WTC11 (cell line): Measurements from ENCODE around the gene TAPBPL. TPM values are rescaled to one million over a fixed set of nuclear protein-coding genes. Genes with fewer than 3 reads are reported as not detected.
"Not testable (repeated sequence)": the region's sequence is repeated elsewhere in the genome, so short reads cannot be mapped to it uniquely, and the experiment has no call there.

ENCODE experiments used
- ATAC-seq: fragments of 200-7000 bp; cut with Tn5 transposase; 2 replicates; pipeline ENCODE4 v1.10.0; 2021; ENCODE audit warnings: mild to moderate bottlenecking, moderate library complexity
- CTCF ChIA-PET: fragments of 300-600 bp; sonication (Branson Sonifier 250); formaldehyde crosslinking; loops from one replicate; lab custom pipeline; 2021; ENCODE audit warnings: antibody characterized with exemption; lab: Charles Lee
- POLR2A ChIA-PET: fragments of 350-600 bp; sonication (Branson Sonifier 250); formaldehyde crosslinking; loops from one replicate; lab custom pipeline; 2021; ENCODE audit warnings: antibody characterized with exemption; lab: Charles Lee
- DNase-seq: peaks from one replicate; pipeline ENCODE4 v3.0.0; 2021; ENCODE audit warnings: low spot score
- H3K27ac Mint-ChIP-seq: 2 replicates; pipeline ENCODE4 v1.8.0; 2021; ENCODE audit warnings: mixed read lengths
- H3K27me3 Mint-ChIP-seq: 2 replicates; pipeline ENCODE4 v1.8.0; 2021; ENCODE audit warnings: low read depth, mild to moderate bottlenecking, moderate library complexity, mixed read lengths
- H3K36me3 Mint-ChIP-seq: 2 replicates; pipeline ENCODE4 v1.8.0; 2021; ENCODE audit warnings: mixed read lengths
- H3K4me1 Mint-ChIP-seq: 2 replicates; pipeline ENCODE4 v1.8.0; 2022; ENCODE audit warnings: mixed read lengths
- H3K4me3 Mint-ChIP-seq: 2 replicates; pipeline ENCODE4 v1.8.0; 2021; ENCODE audit warnings: mild to moderate bottlenecking, moderate library complexity, mixed read lengths
- H3K9me3 Mint-ChIP-seq: 2 replicates; pipeline ENCODE4 v1.8.0; 2021; ENCODE audit warnings: mixed read lengths
- ATF1 ChIP-seq: sonication (generic); formaldehyde crosslinking; IDR thresholded peaks from 2 replicates; pipeline ENCODE4 v1.8.1; 2023; ENCODE audit warnings: mild to moderate bottlenecking, moderate library complexity, missing genetic modification reagents
- GTF2I ChIP-seq: fragments of 250-450 bp; sonication (Bioruptor Pico); conservative IDR thresholded peaks from 2 replicates; pipeline ENCODE4 v1.4.0; 2021; ENCODE audit warnings: mild to moderate bottlenecking
- NFATC4 ChIP-seq: fragments of 250-450 bp; sonication (Bioruptor Pico); IDR thresholded peaks from 2 replicates; pipeline ENCODE4 v1.9.0; 2021; ENCODE audit warnings: mild to moderate bottlenecking
- NFYB ChIP-seq: sonication (generic); formaldehyde crosslinking; conservative IDR thresholded peaks from 2 replicates; pipeline ENCODE4 v1.8.0; 2022; ENCODE audit warnings: low read depth, missing genetic modification reagents
- NR3C1 ChIP-seq: sonication (generic); formaldehyde crosslinking; conservative IDR thresholded peaks from 2 replicates; pipeline ENCODE4 v1.8.1; 2023; ENCODE audit warnings: low read depth, mild to moderate bottlenecking, missing genetic modification reagents
- PRRX2 ChIP-seq: fragments of 250-450 bp; sonication (Bioruptor Pico); IDR thresholded peaks from 2 replicates; pipeline ENCODE4 v1.8.0; 2021; ENCODE audit warnings: mild to moderate bottlenecking
- ZNF121 ChIP-seq: sonication (generic); formaldehyde crosslinking; IDR thresholded peaks from 2 replicates; pipeline ENCODE4 v1.8.0; 2023; ENCODE audit warnings: missing genetic modification reagents
- ZNF219 ChIP-seq: sonication (generic); formaldehyde crosslinking; IDR thresholded peaks from 2 replicates; pipeline ENCODE4 v1.8.0; 2023; ENCODE audit warnings: missing genetic modification reagents, mild to moderate bottlenecking, borderline replicate concordance
- ZNF396 ChIP-seq: fragments of 250-450 bp; sonication (Bioruptor Pico); IDR thresholded peaks from 2 replicates; pipeline ENCODE4 v1.8.0; 2021; ENCODE audit warnings: mild to moderate bottlenecking, moderate library complexity, borderline replicate concordance
- ZNF671 ChIP-seq: fragments of 250-450 bp; sonication (Bioruptor Pico); IDR thresholded peaks from 2 replicates; pipeline ENCODE4 v1.8.0; 2021; ENCODE audit warnings: mild to moderate bottlenecking
- total RNA-seq: library from RNA; stranded (reverse); gene quantifications from 3 replicates; pipeline ENCODE4 v1.2.3, GENCODE V29; 2021
- TF ChIP-seq, protein P1 (sequence below): fragments of 200-600 bp; IDR thresholded peaks from 2 replicates; pipeline ENCODE4 v1.8.0; 2022; ENCODE audit warnings: antibody characterized with exemption
- TF ChIP-seq, protein P2 (sequence below): sonication (generic); formaldehyde crosslinking; IDR thresholded peaks from 2 replicates; pipeline ENCODE4 v1.8.0; 2023; ENCODE audit warnings: missing genetic modification reagents
- TF ChIP-seq, protein P3 (sequence below): sonication (generic); formaldehyde crosslinking; IDR thresholded peaks from 2 replicates; pipeline ENCODE4 v1.8.1; 2022; ENCODE audit warnings: low read depth, mild to moderate bottlenecking, moderate library complexity, missing genetic modification reagents, borderline replicate concordance
- TF ChIP-seq, protein P4 (sequence below): sonication (generic); formaldehyde crosslinking; IDR thresholded peaks from 2 replicates; pipeline ENCODE4 v1.8.1; 2023; ENCODE audit warnings: mild to moderate bottlenecking, missing genetic modification reagents, moderate library complexity
- TF ChIP-seq, protein P5 (sequence below): sonication (generic); formaldehyde crosslinking; IDR thresholded peaks from 2 replicates; pipeline ENCODE4 v1.8.0; 2022; ENCODE audit warnings: mild to moderate bottlenecking, missing genetic modification reagents
- TF ChIP-seq, protein P6 (sequence below): fragments of 250-450 bp; sonication (Bioruptor Pico); IDR thresholded peaks from 2 replicates; pipeline ENCODE4 v1.9.0; 2021; ENCODE audit warnings: mild to moderate bottlenecking

The TAPBPL gene
- total RNA-seq, 1 experiment from 2014 or later = 1.3 TPM

DNA sequence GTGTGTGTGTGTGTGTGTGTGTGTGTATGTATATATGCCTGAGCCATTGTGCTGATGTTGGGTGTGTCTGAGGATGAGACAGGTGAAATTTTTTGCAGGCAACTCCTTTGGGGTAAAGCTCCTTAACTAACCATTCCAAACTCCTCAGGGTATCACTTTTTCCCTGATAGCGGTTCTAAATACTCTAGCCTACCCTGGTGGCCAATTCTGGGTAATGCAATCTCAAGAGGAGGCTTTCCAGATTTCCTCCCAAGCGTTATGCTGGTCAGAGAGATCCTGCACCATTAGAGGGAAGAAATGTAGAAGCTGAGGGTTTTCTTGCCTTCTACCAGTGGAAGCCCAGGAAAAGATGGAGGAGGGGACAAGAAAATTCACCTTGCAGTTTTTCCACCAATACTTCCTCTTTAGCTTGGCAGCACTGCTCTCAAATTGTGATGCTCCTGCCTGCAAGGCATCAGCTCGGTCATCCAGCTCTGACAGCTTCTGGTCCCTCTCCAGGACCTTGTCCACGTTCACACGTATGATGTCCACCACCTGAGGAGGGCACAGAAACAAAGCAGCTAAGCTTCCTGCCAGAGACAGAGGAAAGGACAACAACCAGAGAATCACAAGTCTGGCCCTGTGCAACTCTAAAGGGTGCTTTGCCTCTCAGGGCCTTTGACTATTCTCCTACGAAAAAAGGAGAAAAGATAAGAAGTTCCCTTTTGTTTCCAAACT lies 13.8 kb downstream of the TAPBPL start:
- Mint-ChIP-seq H3K4me3 (no peak overlapping the region), H3K27ac (no peak overlapping the region), H3K9me3 (no peaks in the 10 kb centered on the region), H3K36me3 (peaks cover 55% of the 10 kb centered on the region), H3K4me1 (peaks cover 19% of the 10 kb centered on the region), H3K27me3 (peaks cover 7% of the 10 kb centered on the region)
- CTCF ChIA-PET = interaction anchor here (0.6 to 3.2 kb wide), 53 partner anchors 9 to 477 kb away, joined by 3 to 77 read pairs (median 5); partner anchors contain the start of genes CD27, LTBR, MRPL51 and TAPBPL
- POLR2A ChIA-PET = interaction anchor here (0.6 to 1.2 kb wide), 8 partner anchors 28 to 139 kb away, joined by 3 to 6 read pairs (median 3); partner anchors contain the start of genes MRPL51 and SCNN1A
- DNase-seq = peak; percentile 52
- TF ChIP-seq NFYB (CRISPR knock-in tag) (no peak), ZNF671 (no peak)
- TF ChIP-seq, protein P1, sequence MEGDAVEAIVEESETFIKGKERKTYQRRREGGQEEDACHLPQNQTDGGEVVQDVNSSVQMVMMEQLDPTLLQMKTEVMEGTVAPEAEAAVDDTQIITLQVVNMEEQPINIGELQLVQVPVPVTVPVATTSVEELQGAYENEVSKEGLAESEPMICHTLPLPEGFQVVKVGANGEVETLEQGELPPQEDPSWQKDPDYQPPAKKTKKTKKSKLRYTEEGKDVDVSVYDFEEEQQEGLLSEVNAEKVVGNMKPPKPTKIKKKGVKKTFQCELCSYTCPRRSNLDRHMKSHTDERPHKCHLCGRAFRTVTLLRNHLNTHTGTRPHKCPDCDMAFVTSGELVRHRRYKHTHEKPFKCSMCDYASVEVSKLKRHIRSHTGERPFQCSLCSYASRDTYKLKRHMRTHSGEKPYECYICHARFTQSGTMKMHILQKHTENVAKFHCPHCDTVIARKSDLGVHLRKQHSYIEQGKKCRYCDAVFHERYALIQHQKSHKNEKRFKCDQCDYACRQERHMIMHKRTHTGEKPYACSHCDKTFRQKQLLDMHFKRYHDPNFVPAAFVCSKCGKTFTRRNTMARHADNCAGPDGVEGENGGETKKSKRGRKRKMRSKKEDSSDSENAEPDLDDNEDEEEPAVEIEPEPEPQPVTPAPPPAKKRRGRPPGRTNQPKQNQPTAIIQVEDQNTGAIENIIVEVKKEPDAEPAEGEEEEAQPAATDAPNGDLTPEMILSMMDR = peak; percentile 74
- TF ChIP-seq, protein P2, sequence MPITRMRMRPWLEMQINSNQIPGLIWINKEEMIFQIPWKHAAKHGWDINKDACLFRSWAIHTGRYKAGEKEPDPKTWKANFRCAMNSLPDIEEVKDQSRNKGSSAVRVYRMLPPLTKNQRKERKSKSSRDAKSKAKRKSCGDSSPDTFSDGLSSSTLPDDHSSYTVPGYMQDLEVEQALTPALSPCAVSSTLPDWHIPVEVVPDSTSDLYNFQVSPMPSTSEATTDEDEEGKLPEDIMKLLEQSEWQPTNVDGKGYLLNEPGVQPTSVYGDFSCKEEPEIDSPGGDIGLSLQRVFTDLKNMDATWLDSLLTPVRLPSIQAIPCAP (CRISPR knock-in tag) = no peak
- peak; percentile 71 for ATAC-seq

DNA sequence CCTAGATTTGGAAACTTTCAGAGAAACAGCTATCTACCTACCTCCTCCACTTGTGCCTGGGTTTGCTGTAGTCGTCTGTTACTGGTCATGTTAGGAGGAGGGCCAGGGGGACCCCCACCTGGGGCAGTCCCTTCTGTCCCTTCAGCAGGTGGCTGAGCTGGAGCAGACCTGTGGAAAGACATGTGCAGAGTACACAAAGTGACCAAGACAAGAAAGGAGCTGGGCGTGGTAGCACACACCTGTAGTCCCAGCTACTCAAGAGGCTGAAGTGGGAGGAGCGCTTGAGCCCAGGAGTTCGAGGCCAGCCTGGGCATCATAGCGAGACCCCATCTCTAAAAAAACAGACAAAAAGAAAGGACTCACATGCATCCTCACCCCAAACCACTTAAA lies 14.3 kb downstream of the TAPBPL start:
- H3K4me1 Mint-ChIP-seq = peaks cover 20% of the 10 kb centered on the region
- TF ChIP-seq, protein P3, sequence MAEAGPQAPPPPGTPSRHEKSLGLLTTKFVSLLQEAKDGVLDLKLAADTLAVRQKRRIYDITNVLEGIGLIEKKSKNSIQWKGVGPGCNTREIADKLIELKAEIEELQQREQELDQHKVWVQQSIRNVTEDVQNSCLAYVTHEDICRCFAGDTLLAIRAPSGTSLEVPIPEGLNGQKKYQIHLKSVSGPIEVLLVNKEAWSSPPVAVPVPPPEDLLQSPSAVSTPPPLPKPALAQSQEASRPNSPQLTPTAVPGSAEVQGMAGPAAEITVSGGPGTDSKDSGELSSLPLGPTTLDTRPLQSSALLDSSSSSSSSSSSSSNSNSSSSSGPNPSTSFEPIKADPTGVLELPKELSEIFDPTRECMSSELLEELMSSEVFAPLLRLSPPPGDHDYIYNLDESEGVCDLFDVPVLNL (CRISPR knock-in tag) = no peak
- no peak for TF ChIP-seq PRRX2 (CRISPR knock-in tag)
- TF ChIP-seq, protein P4, sequence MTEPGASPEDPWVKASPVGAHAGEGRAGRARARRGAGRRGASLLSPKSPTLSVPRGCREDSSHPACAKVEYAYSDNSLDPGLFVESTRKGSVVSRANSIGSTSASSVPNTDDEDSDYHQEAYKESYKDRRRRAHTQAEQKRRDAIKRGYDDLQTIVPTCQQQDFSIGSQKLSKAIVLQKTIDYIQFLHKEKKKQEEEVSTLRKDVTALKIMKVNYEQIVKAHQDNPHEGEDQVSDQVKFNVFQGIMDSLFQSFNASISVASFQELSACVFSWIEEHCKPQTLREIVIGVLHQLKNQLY (CRISPR knock-in tag) = no peak
- TF ChIP-seq, protein P5, sequence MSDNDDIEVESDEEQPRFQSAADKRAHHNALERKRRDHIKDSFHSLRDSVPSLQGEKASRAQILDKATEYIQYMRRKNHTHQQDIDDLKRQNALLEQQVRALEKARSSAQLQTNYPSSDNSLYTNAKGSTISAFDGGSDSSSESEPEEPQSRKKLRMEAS = no peak
- no peak for TF ChIP-seq ZNF671
- TF ChIP-seq, protein P6, sequence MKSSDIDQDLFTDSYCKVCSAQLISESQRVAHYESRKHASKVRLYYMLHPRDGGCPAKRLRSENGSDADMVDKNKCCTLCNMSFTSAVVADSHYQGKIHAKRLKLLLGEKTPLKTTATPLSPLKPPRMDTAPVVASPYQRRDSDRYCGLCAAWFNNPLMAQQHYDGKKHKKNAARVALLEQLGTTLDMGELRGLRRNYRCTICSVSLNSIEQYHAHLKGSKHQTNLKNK = no peak
- TF ChIP-seq NFATC4 = no peak
- TF ChIP-seq NR3C1 = no peak
- TF ChIP-seq, protein P2 (CRISPR knock-in tag) = no peak
- no peak for TF ChIP-seq ZNF121 (CRISPR knock-in tag)
- TF ChIP-seq ZNF219 (CRISPR knock-in tag) = no peak
- TF ChIP-seq ATF1 = no peak
- no peak for TF ChIP-seq ZNF396 (CRISPR knock-in tag)
- no peak for TF ChIP-seq GTF2I (CRISPR knock-in tag)
- H3K36me3 Mint-ChIP-seq = peaks cover 50% of the 10 kb centered on the region
- ATAC-seq = no peak
- no peak for DNase-seq
- no peak overlapping the region for H3K27ac Mint-ChIP-seq
- POLR2A ChIA-PET = interaction anchor here (0.9 to 1.2 kb wide), 2 partner anchors 130 to 140 kb away, joined by 3 to 6 read pairs; no protein-coding TSS in a partner anchor
- H3K9me3 Mint-ChIP-seq = no peaks in the 10 kb centered on the region
- peaks cover 7% of the 10 kb centered on the region for H3K27me3 Mint-ChIP-seq
- H3K4me3 Mint-ChIP-seq = no peak overlapping the region
- CTCF ChIA-PET = interaction anchor here (0.6 to 3.2 kb wide), 39 partner anchors 9 to 478 kb away, joined by 3 to 77 read pairs (median 8); partner anchors contain the start of genes CD27, LTBR, MRPL51 and TAPBPL

DNA sequence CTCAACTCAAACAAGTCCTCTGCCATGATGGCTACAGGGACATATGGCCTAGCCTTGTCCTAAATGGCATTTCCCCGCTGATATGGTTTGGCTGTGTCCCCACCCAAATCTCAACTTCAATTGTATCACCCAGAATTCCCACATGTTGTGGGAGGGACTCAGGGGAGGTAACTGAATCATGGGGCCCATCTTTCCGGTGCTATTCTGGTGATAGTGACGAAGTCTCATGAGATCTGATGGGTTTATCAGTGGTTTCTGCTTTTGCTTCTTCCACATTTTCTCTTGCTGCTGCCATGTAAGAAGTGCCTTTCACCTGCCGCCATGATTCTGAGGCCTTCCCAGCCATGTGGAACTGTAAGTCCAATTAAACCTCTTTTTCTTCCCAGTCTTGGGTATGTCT lies 14.9 kb downstream of the TAPBPL start:
- POLR2A ChIA-PET, H3K27ac Mint-ChIP-seq, H3K9me3 Mint-ChIP-seq, H3K4me3 Mint-ChIP-seq, DNase-seq, ATAC-seq, H3K27me3 Mint-ChIP-seq: not testable (repeated sequence)
- CTCF ChIA-PET = interaction anchor here (0.6 to 3.2 kb wide), 7 partner anchors 10 to 223 kb away, joined by 3 to 77 read pairs (median 25); partner anchors contain the start of genes CD27, TAPBPL and ZNF384
- Mint-ChIP-seq H3K36me3 (peaks cover 46% of the 10 kb centered on the region), H3K4me1 (peaks cover 21% of the 10 kb centered on the region)

DNA sequence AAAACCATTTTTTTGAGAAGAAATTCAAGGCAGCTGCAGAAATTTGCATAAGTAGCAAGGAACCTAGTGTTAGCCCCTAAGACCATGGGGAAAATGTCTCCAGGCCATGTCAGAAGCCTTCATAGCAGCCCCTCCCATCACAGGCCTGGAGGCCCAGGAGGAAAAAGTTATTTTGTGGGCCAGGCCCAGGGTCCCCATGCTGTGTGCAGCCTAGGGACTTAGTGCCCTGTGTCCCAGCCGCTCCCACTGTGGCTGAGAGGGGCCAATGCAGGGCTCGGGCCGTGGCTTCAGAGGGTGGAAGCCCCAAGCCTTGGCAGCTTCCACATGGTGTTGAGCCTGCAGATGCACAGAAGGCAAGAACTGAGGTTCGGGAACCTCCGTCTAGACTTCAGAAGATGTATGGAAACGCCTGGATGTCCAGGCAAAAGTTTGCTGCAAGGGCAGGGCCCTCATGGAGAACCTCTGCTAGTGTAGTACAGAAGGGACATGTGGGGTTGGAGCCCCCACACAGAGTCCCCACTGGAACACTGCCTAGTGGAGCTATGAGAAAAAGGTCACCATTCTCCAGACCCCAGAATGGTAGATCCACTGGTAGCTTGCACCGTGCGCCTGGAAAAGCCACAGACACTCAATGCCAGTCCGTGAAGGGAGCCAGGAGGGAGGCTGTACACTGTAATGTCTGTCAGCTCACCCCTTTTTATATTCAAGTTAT lies 15.9 kb downstream of the TAPBPL start:
- POLR2A ChIA-PET = not testable (repeated sequence)

More for the DNA sequence above, 15.9 kb downstream of the TAPBPL start:
- not testable (repeated sequence) for H3K9me3 Mint-ChIP-seq, H3K4me3 Mint-ChIP-seq, ATAC-seq, H3K27ac Mint-ChIP-seq
- DNase-seq = peak; percentile 9
- CTCF ChIA-PET = interaction anchor here (1.5 to 1.7 kb wide), 2 partner anchors 142 to 144 kb away, joined by 3 to 5 read pairs; no protein-coding TSS in a partner anchor
- Mint-ChIP-seq H3K4me1 (peaks cover 27% of the 10 kb centered on the region), H3K27me3 (peaks cover 16% of the 10 kb centered on the region), H3K36me3 (peaks cover 38% of the 10 kb centered on the region)
